Osteoblast (primary cell): ENCODE data around the gene ELMO1. TPM values are rescaled to one million over a fixed set of nuclear protein-coding genes. Genes with fewer than 3 reads are reported as not detected.

Experiments used
- DNase-seq: peaks from one replicate; pipeline ENCODE4 v3.0.0; 2011; ENCODE audit warnings: low spot score, mixed read lengths; ENCODE audit not compliant: insufficient read length; ENCODE audit errors: missing footprints
- H2AFZ ChIP-seq: 2 replicates; pipeline ENCODE4 v1.6.0; 2011; ENCODE audit warnings: mild to moderate bottlenecking, low read length
- H3K27ac ChIP-seq: 2 replicates; pipeline ENCODE4 v1.5.1; 2011; ENCODE audit warnings: mild to moderate bottlenecking, low read depth, low read length, moderate library complexity
- H3K27me3 ChIP-seq: 2 replicates; pipeline ENCODE4 v1.6.0; 2012; ENCODE audit warnings: mild to moderate bottlenecking, control low read depth, inconsistent platforms, low read length, moderate library complexity; ENCODE audit not compliant: insufficient read depth
- H3K36me3 ChIP-seq: 2 replicates; pipeline ENCODE4 v1.5.1; 2011; ENCODE audit warnings: mild to moderate bottlenecking, low read length, control low read depth, moderate library complexity; ENCODE audit not compliant: insufficient read depth
- H3K4me1 ChIP-seq: 2 replicates; pipeline ENCODE4 v1.5.1; 2011; ENCODE audit warnings: mild to moderate bottlenecking, low read length, control low read depth, moderate library complexity; ENCODE audit not compliant: insufficient read depth
- H3K4me2 ChIP-seq: 2 replicates; pipeline ENCODE4 v1.6.0; 2011; ENCODE audit warnings: mild to moderate bottlenecking, low read length; ENCODE audit not compliant: insufficient read depth
- H3K4me3 ChIP-seq: fragments of 200-600 bp; sonication (generic); 3 replicates; pipeline ENCODE4 v1.5.1; 2012; ENCODE audit warnings: mild to moderate bottlenecking, low read length, inconsistent platforms; ENCODE audit not compliant: insufficient read depth
- H3K79me2 ChIP-seq: 2 replicates; pipeline ENCODE4 v1.6.0; 2012; ENCODE audit warnings: mild to moderate bottlenecking, low read length, control low read depth, inconsistent platforms; ENCODE audit not compliant: insufficient read depth
- H3K9me3 ChIP-seq: 2 replicates; pipeline ENCODE4 v1.5.1; 2011; ENCODE audit warnings: low read depth, low read length, control low read depth
- H4K20me1 ChIP-seq: 2 replicates; pipeline ENCODE4 v1.6.0; 2012; ENCODE audit warnings: mild to moderate bottlenecking, low read length, control low read depth; ENCODE audit not compliant: insufficient read depth
- CTCF ChIP-seq: IDR thresholded peaks from 2 replicates; pipeline ENCODE4 v1.5.1; 2011; ENCODE audit warnings: mild to moderate bottlenecking, low read depth, low read length, moderate library complexity; ENCODE audit errors: extremely low read depth
- total RNA-seq: library from RNA; depleted of rRNA; stranded (reverse); fragments of >200 nt; gene quantifications from 2 replicates; pipeline ENCODE4 v1.2.3, GENCODE V29; 2012

Gene ELMO1
- total RNA-seq, 1 donor = 2.2 TPM

GRCh38 chr7:36821617-36822016 lies 627.0 kb downstream of the ELMO1 start:
- H4K20me1 ChIP-seq = no peaks in the 10 kb centered on the region
- H3K79me2 ChIP-seq = no peaks in the 10 kb centered on the region
- H3K27me3 ChIP-seq = no peaks in the 10 kb centered on the region
- H2AFZ ChIP-seq = no peak overlapping the region
- no peaks in the 10 kb centered on the region for H3K36me3 ChIP-seq
- H3K4me2 ChIP-seq = no peak overlapping the region
- H3K4me1 ChIP-seq = no peaks in the 10 kb centered on the region
- H3K27ac ChIP-seq = no peak overlapping the region
- DNase-seq = no peak
- no peaks in the 10 kb centered on the region for H3K9me3 ChIP-seq
- no peak for TF ChIP-seq CTCF
- no peak overlapping the region for H3K4me3 ChIP-seq

GRCh38 chr7:36820527-36821170 lies 628.0 kb downstream of the ELMO1 start:
- no peaks in the 10 kb centered on the region for H4K20me1 ChIP-seq
- no peak overlapping the region for H3K27ac ChIP-seq
- no peak overlapping the region for H2AFZ ChIP-seq
- no peaks in the 10 kb centered on the region for H3K27me3 ChIP-seq
- no peak for DNase-seq
- H3K36me3 ChIP-seq = no peaks in the 10 kb centered on the region
- no peak for TF ChIP-seq CTCF
- H3K9me3 ChIP-seq = no peaks in the 10 kb centered on the region
- H3K4me3 ChIP-seq = no peak overlapping the region
- no peak overlapping the region for H3K4me2 ChIP-seq
- no peaks in the 10 kb centered on the region for H3K79me2 ChIP-seq
- no peaks in the 10 kb centered on the region for H3K4me1 ChIP-seq

GRCh38 chr7:36819639-36820038 lies 629.0 kb downstream of the ELMO1 start:
- Histone ChIP-seq H4K20me1 (no peaks in the 10 kb centered on the region), H3K4me1 (no peaks in the 10 kb centered on the region), H2AFZ (no peak overlapping the region), H3K27me3 (no peaks in the 10 kb centered on the region), H3K4me2 (no peak overlapping the region), H3K27ac (no peak overlapping the region), H3K4me3 (no peak overlapping the region), H3K9me3 (no peaks in the 10 kb centered on the region), H3K36me3 (no peaks in the 10 kb centered on the region), H3K79me2 (no peaks in the 10 kb centered on the region)
- no peak for DNase-seq
- TF ChIP-seq CTCF = no peak

GRCh38 chr7:36814311-36814710 lies 634.4 kb downstream of the ELMO1 start:
- Histone ChIP-seq H3K4me2 (no peak overlapping the region), H3K36me3 (no peaks in the 10 kb centered on the region), H3K4me3 (no peak overlapping the region), H4K20me1 (no peaks in the 10 kb centered on the region), H3K27ac (no peak overlapping the region), H3K79me2 (no peaks in the 10 kb centered on the region), H3K27me3 (no peaks in the 10 kb centered on the region), H2AFZ (no peak overlapping the region), H3K4me1 (no peaks in the 10 kb centered on the region), H3K9me3 (no peaks in the 10 kb centered on the region)
- no peak for TF ChIP-seq CTCF
- DNase-seq = no peak
